Spleen (tissue), 7 donors: ENCODE measurements around the gene IL20RA.

ENCODE experiments used
- POLR2A ChIP-seq, 3 donors: fragments of 450-650 bp; IDR thresholded peaks; one replicate each; pipeline ENCODE4 v1.5.1; 2017; ENCODE audit warnings: antibody characterized with exemption in 3 of 3, mild to moderate bottlenecking in 1 of 3
- TF ChIP-seq, protein P1 (sequence below), 11 experiments: fragments of 200-600 bp in 7 of 11; fragments of 450-650 bp in 4 of 11; sonication (generic) in 4 of 11; IDR thresholded peaks in 8 of 11; conservative IDR thresholded peaks in 3 of 11; 1 replicate in 7 of 11; 2 replicates in 4 of 11; pipeline versions ENCODE4 v1.4.0 to v1.8.0; 2016 to 2021; ENCODE audit warnings: antibody characterized with exemption in 11 of 11, inconsistent platforms in 4 of 11, mild to moderate bottlenecking in 1 of 11
- donor health status: DM: no; HTN: no; CAD: no; lungs with moderate emphysema.
- donor health status: DM: no; HTN: no; CAD: no.
- donor health status: DM: no; HTN: no; CAD: no.

DNA sequence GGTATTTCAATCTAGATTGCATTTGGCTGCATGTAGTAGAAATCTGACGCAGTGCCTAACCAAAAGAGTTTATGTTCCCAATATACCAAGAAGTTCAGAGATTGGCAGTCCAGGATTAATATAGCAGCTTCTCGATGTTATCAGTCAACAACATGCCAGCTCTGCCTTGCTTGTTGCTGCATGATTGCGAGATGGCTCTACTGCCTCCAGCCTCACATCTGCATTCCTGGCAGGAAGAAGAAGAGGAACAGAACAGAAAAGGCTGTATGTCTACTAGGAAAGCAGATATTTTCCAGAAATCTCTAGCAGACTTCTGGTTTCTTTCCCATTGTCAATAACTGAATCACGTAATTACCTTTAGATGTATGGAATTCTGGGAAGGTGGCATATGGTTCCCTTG, 61.8 kb downstream of the IL20RA start:
- TF ChIP-seq POLR2A (IDR thresholded peaks at IDR 0.05): no peak
- TF ChIP-seq, protein P1, sequence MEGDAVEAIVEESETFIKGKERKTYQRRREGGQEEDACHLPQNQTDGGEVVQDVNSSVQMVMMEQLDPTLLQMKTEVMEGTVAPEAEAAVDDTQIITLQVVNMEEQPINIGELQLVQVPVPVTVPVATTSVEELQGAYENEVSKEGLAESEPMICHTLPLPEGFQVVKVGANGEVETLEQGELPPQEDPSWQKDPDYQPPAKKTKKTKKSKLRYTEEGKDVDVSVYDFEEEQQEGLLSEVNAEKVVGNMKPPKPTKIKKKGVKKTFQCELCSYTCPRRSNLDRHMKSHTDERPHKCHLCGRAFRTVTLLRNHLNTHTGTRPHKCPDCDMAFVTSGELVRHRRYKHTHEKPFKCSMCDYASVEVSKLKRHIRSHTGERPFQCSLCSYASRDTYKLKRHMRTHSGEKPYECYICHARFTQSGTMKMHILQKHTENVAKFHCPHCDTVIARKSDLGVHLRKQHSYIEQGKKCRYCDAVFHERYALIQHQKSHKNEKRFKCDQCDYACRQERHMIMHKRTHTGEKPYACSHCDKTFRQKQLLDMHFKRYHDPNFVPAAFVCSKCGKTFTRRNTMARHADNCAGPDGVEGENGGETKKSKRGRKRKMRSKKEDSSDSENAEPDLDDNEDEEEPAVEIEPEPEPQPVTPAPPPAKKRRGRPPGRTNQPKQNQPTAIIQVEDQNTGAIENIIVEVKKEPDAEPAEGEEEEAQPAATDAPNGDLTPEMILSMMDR (IDR thresholded peaks at IDR 0.05 in 8 of 11, conservative IDR thresholded peaks at IDR 0.05 in 3 of 11): no peak
